PC-9 (cell line): Measurements from ENCODE around the gene GPHN. TPM values are rescaled to one million over a fixed set of nuclear protein-coding genes. Genes with fewer than 3 reads are reported as not detected.

Experiments used
- BruUV-seq: library from RNA; stranded (reverse); fragments of 400-500 nt; replicated peaks from 2 replicates; lab custom pipeline; 2021; lab: Mats Ljungman, UMichigan
- CTCF ChIA-PET: fragments of 300-600 bp; sonication (Branson Sonifier 250); formaldehyde crosslinking; loops from one replicate; lab custom pipeline; 2022; ENCODE audit warnings: antibody characterized with exemption; lab: Charles Lee
- POLR2A ChIA-PET: fragments of 300-600 bp; sonication (Branson Sonifier 250); formaldehyde crosslinking; loops from one replicate; lab custom pipeline; 2022; ENCODE audit warnings: antibody characterized with exemption; ENCODE audit not compliant: unreplicated experiment; lab: Charles Lee
- DNase-seq, 2 experiments: peaks; one replicate each; pipeline versions ENCODE4 v3.0.0 to v3.0.0-alpha.2; 2015 to 2022; ENCODE audit warnings: mixed read lengths in 1 of 2
- H2AFZ ChIP-seq: fragments of 200-600 bp; sonication (generic); 2 replicates; pipeline ENCODE4 v1.8.1; 2017; ENCODE audit warnings: antibody characterized with exemption
- H3F3A ChIP-seq: fragments of 200-600 bp; sonication (generic); 2 replicates; pipeline ENCODE4 v1.8.1; 2017; ENCODE audit warnings: antibody characterized with exemption, mild to moderate bottlenecking, low read depth; ENCODE audit not compliant: insufficient read depth
- H3K27ac ChIP-seq: fragments of 200-600 bp; sonication (generic); 2 replicates; pipeline ENCODE4 v1.6.1; 2016; ENCODE audit warnings: mixed run types
- H3K27me3 ChIP-seq: fragments of 200-600 bp; sonication (generic); 2 replicates; pipeline ENCODE4 v1.6.1; 2016; ENCODE audit warnings: low read depth, mixed run types; ENCODE audit not compliant: insufficient read depth
- H3K36me3 ChIP-seq: fragments of 200-600 bp; sonication (generic); 2 replicates; pipeline ENCODE4 v1.6.1; 2016; ENCODE audit warnings: low read depth, mixed run types
- H3K4me1 ChIP-seq: fragments of 200-600 bp; sonication (generic); replicated peaks from 2 replicates; pipeline ENCODE4 v1.6.1; 2016; ENCODE audit warnings: mixed run types; ENCODE audit not compliant: insufficient read depth
- H3K4me2 ChIP-seq: fragments of 200-600 bp; sonication (generic); 2 replicates; pipeline ENCODE4 v1.6.1; 2017; ENCODE audit warnings: mixed run types
- H3K4me3 ChIP-seq: fragments of 200-600 bp; sonication (generic); 2 replicates; pipeline ENCODE4 v1.6.1; 2016; ENCODE audit warnings: mixed run types
- H3K79me2 ChIP-seq: fragments of 200-600 bp; sonication (generic); 2 replicates; pipeline ENCODE4 v1.6.1; 2017; ENCODE audit warnings: low read depth, mixed run types
- H3K9me2 ChIP-seq: fragments of 200-600 bp; sonication (generic); 2 replicates; pipeline ENCODE4 v1.8.1; 2017; ENCODE audit warnings: mild to moderate bottlenecking; ENCODE audit not compliant: insufficient read depth
- H3K9me3 ChIP-seq: fragments of 200-600 bp; sonication (generic); 2 replicates; pipeline ENCODE4 v1.8.1; 2016; ENCODE audit warnings: low read depth; ENCODE audit not compliant: insufficient read depth
- H4K20me1 ChIP-seq: fragments of 200-600 bp; sonication (generic); 2 replicates; pipeline ENCODE4 v1.8.1; 2017; ENCODE audit not compliant: insufficient read depth
- CTCF ChIP-seq: fragments of 200-600 bp; sonication (generic); conservative IDR thresholded peaks from 2 replicates; pipeline ENCODE4 v1.6.1; 2017; ENCODE audit warnings: mixed run types, antibody characterized with exemption, mild to moderate bottlenecking, moderate library complexity
- EZH2 ChIP-seq: fragments of 200-600 bp; sonication (generic); IDR thresholded peaks from 2 replicates; pipeline ENCODE4 v1.8.0; 2017; ENCODE audit warnings: antibody characterized with exemption, low read depth
- intact Hi-C: fragments of 100-400 bp; cut with micrococcal nuclease; formaldehyde crosslinking; loops from one replicate; pipeline ENCODE4 v1.10.0; 2022; ENCODE audit not compliant: unreplicated experiment
- total RNA-seq: library from RNA; stranded (reverse); gene quantifications from 2 replicates; pipeline ENCODE4 v1.2.3, GENCODE V29; 2021

The GPHN gene
- total RNA-seq, 1 experiment from 2014 or later = 18.3 TPM

GRCh38 chr14:67079846-67080245 is 571.9 kb downstream of the GPHN start:
- no peaks in the 10 kb centered on the region for H3K79me2 ChIP-seq
- no peak overlapping the region for H2AFZ ChIP-seq
- CTCF ChIA-PET = no interaction called here

GRCh38 chr14:67108230-67108629 is 600.3 kb downstream of the GPHN start:
- H3K9me3 ChIP-seq = peaks cover 8% of the 10 kb centered on the region; the same call in 1 of the 2 replicates
- H3K9me2 ChIP-seq = no peaks in the 10 kb centered on the region
- no peak for DNase-seq
- intact Hi-C loops = no loop called here
- H3K27ac ChIP-seq = no peak overlapping the region
- no peaks in the 10 kb centered on the region for H3K4me1 ChIP-seq
- H3K79me2 ChIP-seq = no peaks in the 10 kb centered on the region
- ChIA-PET CTCF (no interaction called here), POLR2A (no interaction called here)
- H3F3A ChIP-seq = no peaks in the 10 kb centered on the region
- no peak overlapping the region for H3K4me2 ChIP-seq
- no peak overlapping the region for H3K4me3 ChIP-seq
- BruUV-seq = no TSS peak
- no peaks in the 10 kb centered on the region for H3K27me3 ChIP-seq
- H4K20me1 ChIP-seq = no peaks in the 10 kb centered on the region
- H2AFZ ChIP-seq = no peak overlapping the region
- TF ChIP-seq EZH2 = no peak
- no peak for TF ChIP-seq CTCF
- no peaks in the 10 kb centered on the region for H3K36me3 ChIP-seq

More at GRCh38 chr14:67079846-67080245, 571.9 kb downstream of the GPHN start:
- no peaks in the 10 kb centered on the region for H3F3A ChIP-seq
- no peaks in the 10 kb centered on the region for H3K36me3 ChIP-seq
- no peak overlapping the region for H3K4me2 ChIP-seq
- no peaks in the 10 kb centered on the region for H3K4me1 ChIP-seq
- H3K9me3 ChIP-seq = peaks cover 6% of the 10 kb centered on the region; the same call in 1 of the 2 replicates
- intact Hi-C loops = no loop called here
- no peak for DNase-seq
- POLR2A ChIA-PET = no interaction called here
- no peaks in the 10 kb centered on the region for H3K9me2 ChIP-seq
- TF ChIP-seq CTCF = no peak
- TF ChIP-seq EZH2 = no peak
- BruUV-seq = no TSS peak
- no peaks in the 10 kb centered on the region for H3K27me3 ChIP-seq
- no peak overlapping the region for H3K27ac ChIP-seq
- H3K4me3 ChIP-seq = no peak overlapping the region
- no peaks in the 10 kb centered on the region for H4K20me1 ChIP-seq

GRCh38 chr14:67111022-67111421 is 603.1 kb downstream of the GPHN start:
- intact Hi-C loops = loop anchor here (10.0 kb wide), 2 partner anchors 486 to 616 kb away; no protein-coding TSS in a partner anchor
- H3K4me2 ChIP-seq = no peak overlapping the region
- no TSS peak for BruUV-seq
- no peak overlapping the region for H3K4me3 ChIP-seq
- no peaks in the 10 kb centered on the region for H3K36me3 ChIP-seq
- ChIA-PET POLR2A (no interaction called here), CTCF (no interaction called here)
- peaks cover 5% of the 10 kb centered on the region; the same call in 1 of the 2 replicates for H3K9me3 ChIP-seq
- no peak for TF ChIP-seq EZH2
- no peak for TF ChIP-seq CTCF
- H3K79me2 ChIP-seq = no peaks in the 10 kb centered on the region
- H3K4me1 ChIP-seq = no peaks in the 10 kb centered on the region
- no peaks in the 10 kb centered on the region for H3K9me2 ChIP-seq
- no peak overlapping the region for H2AFZ ChIP-seq
- DNase-seq = no peak
- no peaks in the 10 kb centered on the region for H4K20me1 ChIP-seq
- no peaks in the 10 kb centered on the region for H3K27me3 ChIP-seq
- no peak overlapping the region for H3K27ac ChIP-seq
- H3F3A ChIP-seq = no peaks in the 10 kb centered on the region
